GM12891 (cell line): Measurements from ENCODE around the gene B3GALT5.

ENCODE experiments used
- PAX5 ChIP-seq: IDR thresholded peaks from 2 replicates; pipeline ENCODE4 v1.6.1; 2011; ENCODE audit warnings: low read length, moderate library complexity, mild to moderate bottlenecking; ENCODE audit not compliant: insufficient read depth, severe bottlenecking
- POLR2A ChIP-seq: IDR thresholded peaks from 2 replicates; pipeline ENCODE4 v1.6.1; 2011; ENCODE audit warnings: low read depth, low read length, control low read depth
- POLR2AphosphoS5 ChIP-seq: IDR thresholded peaks from 2 replicates; pipeline ENCODE4 v1.6.1; 2011; ENCODE audit warnings: low read depth, low read length, control low read depth
- POU2F2 ChIP-seq: IDR thresholded peaks from 2 replicates; pipeline ENCODE4 v1.6.1; 2011; ENCODE audit warnings: low read depth, mild to moderate bottlenecking, control low read depth, low read length, moderate library complexity
- SPI1 ChIP-seq: IDR thresholded peaks from 2 replicates; pipeline ENCODE4 v1.6.1; 2011; ENCODE audit warnings: low read depth, low read length, control low read depth
- TAF1 ChIP-seq: IDR thresholded peaks from 2 replicates; pipeline ENCODE4 v1.6.1; 2011; ENCODE audit warnings: low read depth, low read length, control low read depth

GRCh38 chr21:39663066-39663465 lies 50.3 kb downstream of the B3GALT5 start:
- TF ChIP-seq POLR2AphosphoS5 (no peak), TAF1 (no peak), POLR2A (no peak), POU2F2 (no peak), PAX5 (no peak), SPI1 (no peak)
